Measurements from ENCODE around the gene OCA2.
"Not testable (repeated sequence)": the region's sequence is repeated elsewhere in the genome, so short reads cannot be mapped to it uniquely, and the experiment has no call there.

Gene OCA2

DNA sequence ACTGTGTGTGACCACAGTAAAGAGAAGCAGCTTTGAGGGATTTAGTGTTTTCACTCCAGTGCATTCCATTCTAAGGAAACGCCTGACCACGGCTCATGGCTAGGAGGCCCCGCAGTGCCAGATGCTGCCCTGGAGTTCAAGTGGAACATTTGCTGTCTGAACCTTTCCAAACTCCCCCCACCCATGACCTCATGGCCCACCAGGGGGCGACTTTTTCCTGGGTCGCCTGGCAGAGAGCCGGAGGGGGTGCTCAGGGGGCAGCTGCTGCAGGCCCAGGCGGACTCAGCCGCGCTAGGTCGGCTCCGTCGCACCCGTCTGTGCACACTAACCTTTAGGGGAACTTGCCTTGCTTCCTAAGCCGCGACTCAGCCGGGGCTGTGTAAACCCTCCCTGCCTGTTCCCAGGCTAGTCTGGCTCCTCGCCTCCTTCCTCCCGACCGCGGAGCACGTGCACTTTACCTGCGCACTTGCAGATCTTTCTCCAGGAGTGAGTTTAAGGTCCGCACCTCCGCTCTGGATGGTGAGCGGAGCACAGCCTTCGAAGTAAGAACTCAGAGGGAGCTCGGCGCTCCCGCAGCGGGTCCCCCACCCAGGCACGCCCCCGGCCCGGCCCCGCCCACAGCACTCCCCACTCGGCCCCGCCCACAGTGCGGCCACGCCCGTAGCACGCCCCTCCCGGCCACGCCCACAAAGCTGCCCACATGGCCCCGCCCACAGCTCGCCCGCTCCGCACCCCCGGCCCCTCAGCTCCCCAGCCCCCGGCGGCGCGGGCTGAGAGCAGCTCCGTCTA is at the start of gene OCA2:
OCA2 (minus strand) TSS at position 550 of the 789 bp plus-strand sequence. CDS start 17,441 bp downstream, outside the sequence.
- DNase-seq = peak; percentile 22

DNA sequence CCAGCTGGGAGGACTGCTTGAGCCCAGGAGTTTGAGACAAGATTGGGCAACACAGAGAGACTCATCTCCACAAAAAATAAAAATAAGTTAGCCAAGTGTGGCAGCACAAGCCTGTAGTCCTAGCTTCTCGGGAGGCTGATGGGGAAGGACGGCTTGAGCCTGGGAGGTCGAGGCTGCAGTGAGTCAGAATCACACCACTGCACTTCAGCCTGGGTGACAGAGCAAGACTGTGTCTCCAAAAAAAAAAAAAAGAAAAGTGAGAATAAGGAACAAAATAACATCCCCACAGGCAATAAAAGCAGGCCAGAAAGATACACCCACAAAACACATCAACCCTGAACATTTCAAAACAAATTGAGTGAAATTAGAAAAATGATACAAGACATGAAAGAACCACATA is 48.7 kb upstream of the OCA2 start:
- DNase-seq = no peak

- not testable (repeated sequence) for DNase-seq
These were observed 46.3 kb upstream of the OCA2 start for GRCh38 chr15:28145419-28145818.

- no peak for DNase-seq
These were observed 40.9 kb upstream of the OCA2 start for GRCh38 chr15:28140062-28140461.

- DNase-seq = not testable (repeated sequence)
These were observed 38.4 kb upstream of the OCA2 start for GRCh38 chr15:28137408-28138039.

- DNase-seq = not testable (repeated sequence)
These were observed 37.3 kb upstream of the OCA2 start for GRCh38 chr15:28136236-28136904.

GRCh38 chr15:28133281-28133680 is 34.2 kb upstream of the OCA2 start:
- no peak for DNase-seq

DNA sequence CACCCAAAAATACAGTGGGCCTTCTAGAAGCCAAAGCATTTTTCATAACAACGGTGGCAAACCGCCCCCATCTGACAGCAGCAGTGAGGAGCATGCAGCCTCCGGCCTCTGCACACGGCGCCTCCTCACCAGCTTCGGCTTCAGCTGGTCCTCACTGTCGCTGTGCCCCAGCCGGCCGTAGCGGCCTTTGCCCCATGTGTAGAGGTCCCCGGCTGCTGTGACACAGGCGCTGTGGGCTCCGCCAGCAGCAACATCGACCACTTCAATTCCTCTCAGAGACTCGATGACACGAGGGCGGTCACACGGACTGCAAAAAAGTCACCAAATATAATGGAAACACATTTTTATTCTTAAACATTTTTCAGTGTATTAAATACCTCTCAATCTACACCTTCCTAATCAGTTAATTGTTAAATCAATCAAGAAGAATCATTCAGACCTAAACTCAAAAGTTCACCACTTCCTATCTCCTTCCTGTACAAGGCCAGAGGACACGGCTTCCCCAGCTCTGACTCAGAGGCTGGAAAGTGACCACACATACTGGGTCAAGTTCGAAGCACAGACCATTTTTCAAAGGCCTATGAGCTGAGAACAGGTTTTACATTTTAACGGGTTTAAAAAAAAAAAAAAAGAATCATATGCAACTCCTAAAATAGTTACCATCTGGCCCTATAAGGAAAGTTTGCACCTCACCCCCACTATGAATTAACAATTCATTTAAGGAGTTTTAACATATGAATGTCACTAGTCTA is 33.6 kb upstream of the OCA2 start:
- no peak for DNase-seq

GRCh38 chr15:28131946-28132345 is 32.8 kb upstream of the OCA2 start:
- no peak for DNase-seq

DNA sequence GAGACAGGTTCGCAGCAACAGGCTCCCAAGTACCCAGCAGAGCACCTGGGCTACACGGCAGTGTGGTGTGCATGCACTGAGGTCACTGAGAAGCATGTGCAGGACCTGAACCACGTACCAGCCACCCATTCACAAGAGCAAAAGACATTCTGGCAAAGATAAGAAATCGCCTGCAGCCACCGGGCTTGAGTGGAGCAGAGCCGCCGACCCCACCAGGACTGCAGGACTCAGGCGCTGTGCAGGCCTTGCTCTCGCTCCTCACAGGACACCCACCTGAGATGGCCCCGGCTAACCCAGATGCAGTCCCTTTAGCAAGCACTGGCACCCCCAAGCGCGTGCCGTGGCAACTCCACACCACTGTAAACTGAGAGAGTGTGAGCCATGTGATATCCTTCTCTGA is 32.3 kb upstream of the OCA2 start:
- DNase-seq = no peak

DNA sequence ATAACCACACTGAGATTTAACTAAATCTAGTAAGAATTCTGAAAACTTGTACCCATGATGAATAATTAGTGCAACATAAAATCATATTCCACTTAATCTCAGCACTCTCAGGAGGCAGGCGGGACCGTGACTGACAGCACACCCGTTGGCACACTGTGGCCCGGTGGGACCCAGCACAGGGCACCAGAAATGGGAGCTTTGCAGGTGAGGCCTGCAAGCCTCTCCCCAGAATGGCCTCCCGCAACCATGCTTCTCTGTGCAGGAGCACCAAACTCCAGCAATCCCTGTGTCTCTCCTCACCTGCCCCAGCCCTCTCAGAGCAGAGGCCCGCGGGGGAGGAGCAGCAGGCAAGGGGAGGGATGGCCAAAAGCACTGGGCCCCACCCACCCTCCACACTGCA is 31.5 kb upstream of the OCA2 start:
- DNase-seq = no peak

DNA sequence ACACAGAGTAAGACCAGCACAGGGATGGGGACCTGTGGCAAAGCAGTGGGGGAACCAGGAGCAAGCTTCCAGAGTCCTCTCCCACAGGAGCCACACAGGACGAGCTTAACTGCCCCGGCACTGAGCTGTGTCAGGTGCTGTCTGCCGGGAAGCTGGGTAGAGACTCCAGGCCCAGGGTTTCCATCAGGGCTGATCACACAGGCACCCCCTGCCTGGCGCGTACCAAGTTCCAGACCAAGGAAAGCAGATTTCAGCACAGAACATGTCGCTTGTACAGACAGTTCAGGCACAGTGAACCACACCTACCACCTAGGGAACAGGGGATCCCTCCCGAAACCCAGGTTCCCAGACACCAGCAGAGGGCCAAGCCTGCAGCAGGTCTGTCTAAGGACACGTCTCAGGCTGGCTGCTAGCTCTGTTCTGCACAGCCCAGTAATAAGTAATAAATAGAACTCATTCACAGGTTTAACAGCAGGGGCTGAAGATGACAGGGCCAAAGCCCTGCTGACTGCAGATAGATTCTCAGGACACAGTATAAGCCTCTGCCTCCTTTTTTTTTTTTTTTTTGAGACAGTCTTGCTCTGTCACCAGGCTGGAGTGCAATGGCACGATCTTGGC is 30.2 kb upstream of the OCA2 start:
- DNase-seq = no peak

DNA sequence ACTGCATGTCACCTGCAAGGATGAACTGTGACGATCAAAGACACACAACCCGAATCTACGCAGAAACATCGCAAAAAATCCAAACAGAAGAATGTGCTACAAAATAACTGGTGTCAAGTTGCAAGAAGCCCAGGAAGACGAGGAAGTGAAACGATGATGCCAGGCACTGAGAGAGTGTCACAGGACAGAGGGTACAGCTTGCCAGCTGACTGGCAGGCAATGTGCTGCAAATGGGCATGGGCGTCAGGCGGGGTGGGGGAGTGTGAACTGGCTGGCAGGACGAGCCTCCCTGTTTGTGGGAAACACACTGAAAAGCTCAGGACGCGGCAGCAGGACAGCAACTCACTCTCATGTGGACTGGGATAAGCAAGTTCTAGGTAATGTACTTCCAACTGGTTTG is 28.9 kb upstream of the OCA2 start:
- no peak for DNase-seq

GRCh38 chr15:28127036-28127435 is 27.9 kb upstream of the OCA2 start:
- no peak for DNase-seq

DNA sequence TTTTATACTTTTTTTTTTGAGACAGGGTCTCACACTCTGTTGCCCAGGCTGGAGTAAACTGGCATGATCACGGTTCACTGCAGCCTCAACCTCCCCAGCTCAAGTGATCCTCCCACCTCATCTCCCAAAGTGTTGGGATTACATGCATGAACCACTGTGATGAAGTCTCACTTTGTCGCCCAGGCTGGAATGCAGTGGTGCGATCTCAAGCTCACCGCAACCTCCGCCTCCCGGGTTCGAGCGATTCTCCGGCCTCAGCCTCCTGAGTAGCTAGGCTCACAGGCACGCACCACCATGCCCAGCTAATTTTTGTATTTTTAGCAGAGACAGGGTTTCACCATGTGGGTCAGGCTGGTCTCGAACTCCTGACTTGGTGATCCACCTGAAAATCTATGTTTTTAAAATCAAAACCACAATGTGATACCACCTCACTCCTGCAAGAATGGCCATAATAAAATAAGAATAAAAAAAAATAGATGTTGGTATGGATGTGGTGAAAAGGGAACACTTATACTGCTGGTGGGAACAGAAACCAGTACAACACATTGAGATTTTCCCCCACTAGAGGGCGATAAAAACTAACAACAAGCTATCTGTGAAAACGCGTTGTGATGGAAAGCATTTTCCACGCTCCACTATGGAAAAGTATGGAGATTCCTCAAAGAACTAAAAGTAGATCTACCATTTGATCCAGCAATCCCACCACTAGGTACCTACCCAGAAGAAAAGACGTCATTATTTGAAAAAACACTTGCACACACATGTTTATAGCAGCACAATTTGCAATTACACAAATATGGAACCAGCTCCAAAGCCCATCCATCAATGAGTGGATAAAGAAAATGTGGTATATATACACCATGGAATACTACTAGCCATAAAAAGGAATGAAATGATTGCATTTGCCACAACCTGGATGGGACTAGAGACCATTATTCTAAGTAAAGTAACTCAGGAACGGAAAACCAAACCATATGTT is 26.8 kb upstream of the OCA2 start:
- DNase-seq = peak; percentile 44

- no peak for DNase-seq
These were observed 25.7 kb upstream of the OCA2 start for GRCh38 chr15:28124841-28125240.

- DNase-seq = peak; percentile 53
These were observed 24.4 kb upstream of the OCA2 start for GRCh38 chr15:28123408-28124023.

- DNase-seq = no peak
These were observed 23.2 kb upstream of the OCA2 start for GRCh38 chr15:28122038-28122949.

DNA sequence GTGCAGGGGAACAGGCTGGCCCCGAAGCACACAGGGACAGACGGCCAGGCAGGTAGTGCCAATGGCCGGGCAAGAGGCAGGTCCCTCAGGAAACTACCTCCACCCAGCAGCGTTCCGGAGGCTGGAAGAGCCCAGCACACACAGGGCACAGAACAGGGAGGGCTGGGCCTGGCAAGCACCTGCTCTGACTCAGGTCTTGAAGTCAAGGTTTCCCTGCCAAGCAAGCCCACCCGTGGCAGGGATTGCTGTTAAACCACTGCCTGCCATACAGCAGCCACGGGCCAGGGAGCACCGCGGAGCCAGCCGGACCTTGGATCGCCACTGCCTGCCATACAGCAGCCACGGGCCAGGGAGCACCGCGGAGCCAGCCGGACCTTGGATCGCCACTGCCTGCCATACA is 22.5 kb upstream of the OCA2 start:
- DNase-seq = not testable (repeated sequence)

DNA sequence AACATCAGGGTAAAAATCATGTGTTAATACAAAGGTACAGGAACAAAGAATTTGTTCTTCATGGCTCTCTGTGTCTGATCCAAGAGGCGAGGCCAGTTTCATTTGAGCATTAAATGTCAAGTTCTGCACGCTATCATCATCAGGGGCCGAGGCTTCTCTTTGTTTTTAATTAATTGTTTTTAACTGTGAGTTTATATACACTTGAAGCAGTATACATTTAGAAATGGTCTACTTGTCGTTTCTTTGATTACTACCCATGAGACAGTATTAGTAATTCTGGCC is 21.2 kb upstream of the OCA2 start:
- DNase-seq = no peak
